ENCODE measurements around the gene PTPRN2.

PTPRN2 gene

DNA sequence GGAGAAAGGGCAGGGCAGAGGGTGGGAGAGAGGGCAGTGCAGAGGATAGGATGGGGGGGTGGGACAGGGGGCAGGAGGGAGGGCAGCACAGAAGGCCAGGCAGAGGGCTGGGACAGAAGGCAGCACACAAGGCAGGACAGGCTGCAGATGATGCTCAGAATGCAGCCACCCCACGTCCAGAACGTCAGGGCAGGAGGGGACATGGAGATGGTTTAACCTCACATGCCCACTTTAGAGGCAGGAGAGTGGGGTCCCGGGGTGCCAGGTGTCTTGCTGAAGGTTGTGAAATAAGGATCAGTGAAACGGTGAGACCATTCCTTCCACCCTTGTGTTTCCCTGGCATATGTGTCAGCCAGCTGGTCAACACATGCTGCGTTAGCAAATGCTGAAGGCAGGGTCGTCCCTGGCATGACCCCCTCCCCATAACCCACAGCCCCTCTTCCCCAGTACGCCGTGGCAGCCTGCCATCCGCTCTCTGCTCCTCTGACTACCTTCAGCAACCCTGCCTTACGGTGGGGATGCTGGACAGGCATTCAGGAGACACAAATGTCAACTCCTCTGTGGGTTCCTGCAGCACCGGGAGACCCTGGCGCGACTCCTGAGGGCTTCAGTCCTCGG, 658.7 kb downstream of the PTPRN2 start:
- H3K27ac ChIP-seq (ENCODE audit: low read depth, low read length): no peak overlapping the region
- H3K36me3 ChIP-seq (ENCODE audit: control insufficient read depth, insufficient read depth, low read length): no peaks in the 10 kb centered on the region
- no peak overlapping the region for H3K4me3 ChIP-seq (ENCODE audit: low read depth, low read length)
- peaks cover 27% of the 10 kb centered on the region for H3K9me3 ChIP-seq (ENCODE audit: control insufficient read depth, insufficient read depth, low read depth, low read length)
- H3K27me3 ChIP-seq (ENCODE audit: control insufficient read depth, insufficient read depth, low read length): no peaks in the 10 kb centered on the region
- H3K4me1 ChIP-seq (ENCODE audit: control insufficient read depth, insufficient read depth, low read length): no peaks in the 10 kb centered on the region
- H3K9ac ChIP-seq (ENCODE audit: low read length): no peak overlapping the region

DNA sequence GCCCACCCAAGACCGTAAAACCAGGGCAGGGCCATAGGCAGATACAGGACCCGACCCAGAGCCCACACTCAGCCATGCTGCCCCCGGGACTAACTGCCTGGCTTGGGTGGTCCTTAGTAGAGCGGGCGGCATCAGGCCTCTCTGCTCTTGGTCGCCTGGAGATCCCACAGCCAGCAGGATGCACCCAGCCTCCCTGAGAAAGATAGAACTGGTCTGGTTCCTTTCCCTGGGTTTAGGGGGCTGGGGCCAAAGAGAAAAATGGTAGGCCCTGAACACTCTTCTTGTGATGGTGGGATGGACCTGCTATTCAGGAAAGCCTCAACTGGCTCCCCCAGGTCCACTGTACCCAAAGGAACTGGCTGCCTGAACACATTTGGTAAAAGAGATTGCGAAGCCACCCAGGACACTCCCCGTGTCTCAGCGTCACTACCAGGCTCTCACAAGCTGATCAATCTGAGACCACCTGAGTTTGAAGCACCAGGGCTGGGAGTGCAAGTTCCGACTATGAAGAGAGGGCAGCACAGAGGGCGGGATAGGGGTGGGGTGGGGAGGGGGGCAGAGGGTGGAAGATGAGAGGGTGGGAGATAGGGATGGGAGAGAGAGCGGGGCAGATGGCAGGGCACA, 659.3 kb downstream of the PTPRN2 start:
- H3K4me3 ChIP-seq (ENCODE audit: low read depth, low read length): no peak overlapping the region
- no peaks in the 10 kb centered on the region for H3K27me3 ChIP-seq (ENCODE audit: control insufficient read depth, insufficient read depth, low read length)
- no peak overlapping the region for H3K9ac ChIP-seq (ENCODE audit: low read length)
- H3K4me1 ChIP-seq (ENCODE audit: control insufficient read depth, insufficient read depth, low read length): no peaks in the 10 kb centered on the region
- peaks cover 25% of the 10 kb centered on the region for H3K9me3 ChIP-seq (ENCODE audit: control insufficient read depth, insufficient read depth, low read depth, low read length)
- H3K36me3 ChIP-seq (ENCODE audit: control insufficient read depth, insufficient read depth, low read length): no peaks in the 10 kb centered on the region
- H3K27ac ChIP-seq (ENCODE audit: low read depth, low read length): no peak overlapping the region

DNA sequence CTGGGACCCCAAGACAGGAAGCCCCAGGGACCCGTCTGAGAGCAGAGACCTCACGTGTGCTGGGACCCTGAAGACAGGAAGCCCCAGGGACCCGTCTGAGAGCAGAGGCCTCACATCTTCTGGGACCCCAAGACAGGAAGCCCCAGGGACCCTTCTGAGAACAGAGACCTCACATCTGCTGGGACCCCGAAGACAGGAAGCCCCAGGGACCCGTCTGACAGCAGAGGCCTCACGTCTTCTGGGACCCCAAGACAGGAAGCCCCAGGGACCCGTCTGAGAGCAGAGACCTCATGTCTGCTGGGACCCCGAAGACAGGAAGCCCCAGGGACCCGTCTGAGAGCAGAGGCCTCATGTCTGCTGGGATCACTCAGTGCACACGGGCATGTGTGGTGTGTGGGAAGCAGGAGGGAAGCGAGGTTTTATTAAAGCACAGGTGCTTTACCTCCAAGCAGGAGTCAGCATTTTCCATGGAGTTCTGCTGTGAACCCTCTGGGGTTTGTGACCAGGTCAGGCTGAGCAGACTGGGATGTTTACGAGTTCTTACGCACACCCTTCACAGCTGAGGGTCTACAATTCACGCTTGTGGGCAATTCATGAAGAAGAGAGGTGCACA, 660.2 kb downstream of the PTPRN2 start:
- no peaks in the 10 kb centered on the region for H3K36me3 ChIP-seq (ENCODE audit: control insufficient read depth, insufficient read depth, low read length)
- peaks cover 19% of the 10 kb centered on the region for H3K9me3 ChIP-seq (ENCODE audit: control insufficient read depth, insufficient read depth, low read depth, low read length)
- no peak overlapping the region for H3K27ac ChIP-seq (ENCODE audit: low read depth, low read length)
- no peaks in the 10 kb centered on the region for H3K27me3 ChIP-seq (ENCODE audit: control insufficient read depth, insufficient read depth, low read length)
- no peak overlapping the region for H3K4me3 ChIP-seq (ENCODE audit: low read depth, low read length)
- H3K4me1 ChIP-seq (ENCODE audit: control insufficient read depth, insufficient read depth, low read length): no peaks in the 10 kb centered on the region
- no peak overlapping the region for H3K9ac ChIP-seq (ENCODE audit: low read length)

DNA sequence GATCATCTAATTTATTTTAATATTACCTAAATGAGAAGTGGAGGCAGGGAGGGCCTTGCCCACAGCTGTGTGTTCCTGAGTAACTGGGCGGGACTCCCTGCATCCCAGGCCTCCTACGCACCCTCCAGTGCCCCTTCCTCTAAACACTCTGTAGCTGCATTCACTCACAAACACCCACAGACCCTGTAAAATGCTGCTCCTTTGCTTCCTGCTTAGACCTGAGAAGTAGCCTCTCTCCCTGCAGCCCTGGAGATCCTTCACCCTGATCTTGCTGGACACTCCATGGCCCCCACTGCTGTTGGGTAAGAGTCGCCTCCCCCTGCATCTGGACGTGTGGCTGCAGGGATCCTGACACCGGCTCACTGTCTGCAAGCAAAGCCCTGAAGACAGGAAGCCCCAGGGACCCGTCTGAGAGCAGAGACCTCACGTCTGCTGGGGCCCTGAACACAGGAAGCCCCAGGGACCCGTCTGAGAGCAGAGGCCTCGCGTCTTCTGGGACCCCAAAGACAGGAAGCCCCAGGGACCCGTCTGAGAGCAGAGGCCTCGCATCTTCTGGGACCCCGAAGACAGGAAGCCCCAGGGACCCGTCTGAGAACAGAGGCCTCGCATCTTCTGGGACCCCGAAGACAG, 661.0 kb downstream of the PTPRN2 start:
- no peaks in the 10 kb centered on the region for H3K27me3 ChIP-seq (ENCODE audit: control insufficient read depth, insufficient read depth, low read length)

DNA sequence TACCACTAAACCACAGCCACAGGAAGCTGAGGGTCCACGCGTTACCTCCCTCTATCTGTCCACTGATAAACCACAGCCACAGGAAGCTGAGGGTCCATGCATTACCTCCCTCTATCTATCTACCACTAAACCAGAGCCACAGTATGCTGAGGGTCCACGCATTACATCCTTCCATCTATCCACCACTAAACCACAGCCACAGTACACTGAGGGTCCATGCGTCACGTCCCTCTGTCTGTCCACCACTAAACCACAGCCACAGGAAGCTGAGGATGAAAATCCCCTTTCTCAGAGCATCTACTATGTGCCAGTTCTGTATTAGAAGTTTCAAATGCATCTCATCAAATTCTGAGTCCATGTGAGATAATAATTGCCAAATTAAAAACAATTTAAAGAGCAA, 661.5 kb downstream of the PTPRN2 start:
- Histone ChIP-seq H3K4me1 (ENCODE audit: control insufficient read depth, insufficient read depth, low read length) (no peaks in the 10 kb centered on the region), H3K27ac (ENCODE audit: low read depth, low read length) (no peak overlapping the region), H3K9ac (ENCODE audit: low read length) (no peak overlapping the region), H3K9me3 (ENCODE audit: control insufficient read depth, insufficient read depth, low read depth, low read length) (peaks cover 14% of the 10 kb centered on the region), H3K4me3 (ENCODE audit: low read depth, low read length) (no peak overlapping the region), H3K27me3 (ENCODE audit: control insufficient read depth, insufficient read depth, low read length) (no peaks in the 10 kb centered on the region), H3K36me3 (ENCODE audit: control insufficient read depth, insufficient read depth, low read length) (no peaks in the 10 kb centered on the region)

More for the DNA sequence above, 661.0 kb downstream of the PTPRN2 start:
- peaks cover 14% of the 10 kb centered on the region for H3K9me3 ChIP-seq (ENCODE audit: control insufficient read depth, insufficient read depth, low read depth, low read length)
- H3K27ac ChIP-seq (ENCODE audit: low read depth, low read length): no peak overlapping the region
- no peak overlapping the region for H3K4me3 ChIP-seq (ENCODE audit: low read depth, low read length)
- no peaks in the 10 kb centered on the region for H3K4me1 ChIP-seq (ENCODE audit: control insufficient read depth, insufficient read depth, low read length)
- no peak overlapping the region for H3K9ac ChIP-seq (ENCODE audit: low read length)
- H3K36me3 ChIP-seq (ENCODE audit: control insufficient read depth, insufficient read depth, low read length): no peaks in the 10 kb centered on the region

DNA sequence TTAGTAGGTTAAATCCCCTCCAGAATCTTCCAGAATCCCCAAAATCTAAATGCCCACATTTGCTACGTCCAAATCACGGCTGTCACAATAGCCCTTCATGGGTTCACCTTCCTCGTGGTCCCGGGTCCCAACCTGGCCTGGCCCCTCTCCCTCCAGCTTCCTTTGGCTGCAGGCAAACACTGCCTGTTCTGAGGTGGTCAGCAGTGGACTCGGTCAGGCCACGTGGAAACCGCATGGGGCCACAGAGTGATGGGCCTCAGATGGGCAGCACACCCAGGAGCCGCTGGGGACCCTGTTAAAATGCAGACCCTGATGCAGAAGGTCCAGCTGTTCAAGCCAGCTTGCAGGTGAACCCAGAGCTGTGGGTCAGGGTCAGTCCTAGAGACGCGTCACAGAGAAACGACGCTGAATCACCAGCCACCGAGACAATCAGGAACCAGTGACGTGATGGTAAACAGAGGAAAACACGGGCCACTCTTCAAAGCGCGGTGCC, 662.2 kb downstream of the PTPRN2 start:
- no peak overlapping the region for H3K9ac ChIP-seq (ENCODE audit: low read length)
- peaks cover 18% of the 10 kb centered on the region for H3K9me3 ChIP-seq (ENCODE audit: control insufficient read depth, insufficient read depth, low read depth, low read length)

DNA sequence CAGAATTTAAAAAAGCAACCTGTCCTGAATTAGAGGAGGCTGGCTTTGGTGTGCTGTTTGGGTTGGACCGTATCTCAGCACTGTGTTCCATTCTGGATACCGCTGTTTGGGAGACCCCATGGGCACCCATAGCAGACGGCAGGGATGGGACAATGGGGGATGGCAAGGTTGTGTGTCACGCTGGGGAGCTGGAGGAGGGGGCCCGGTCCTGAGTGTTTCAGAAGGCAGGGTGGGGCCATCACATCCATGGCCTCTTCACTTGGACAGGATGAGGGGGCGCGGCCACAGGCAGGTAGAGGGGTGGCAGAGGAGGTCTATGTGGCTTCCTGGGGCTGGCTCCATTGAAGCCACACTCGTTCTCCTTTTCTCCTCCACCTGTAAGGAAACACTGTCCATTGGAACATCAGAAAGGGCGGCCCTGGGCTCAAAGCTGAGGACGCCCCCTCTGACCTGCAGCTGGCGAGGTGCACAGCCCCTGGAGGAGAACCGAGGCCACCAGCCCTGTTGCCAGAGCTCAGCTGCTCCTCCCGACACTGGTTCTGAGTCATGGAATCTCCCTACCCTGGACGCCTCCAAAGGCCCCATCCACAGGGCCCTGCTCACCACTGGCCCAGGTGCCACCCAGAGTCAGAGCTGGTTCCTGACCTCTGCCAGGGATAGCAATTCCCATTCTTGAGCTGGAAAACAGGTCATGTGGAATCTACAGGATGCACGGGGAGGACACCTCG, 663.6 kb downstream of the PTPRN2 start:
- Histone ChIP-seq H3K36me3 (ENCODE audit: control insufficient read depth, insufficient read depth, low read length) (no peaks in the 10 kb centered on the region), H3K27me3 (ENCODE audit: control insufficient read depth, insufficient read depth, low read length) (no peaks in the 10 kb centered on the region), H3K27ac (ENCODE audit: low read depth, low read length) (no peak overlapping the region), H3K4me3 (ENCODE audit: low read depth, low read length) (no peak overlapping the region), H3K9me3 (ENCODE audit: control insufficient read depth, insufficient read depth, low read depth, low read length) (peaks cover 19% of the 10 kb centered on the region), H3K9ac (ENCODE audit: low read length) (no peak overlapping the region), H3K4me1 (ENCODE audit: control insufficient read depth, insufficient read depth, low read length) (no peaks in the 10 kb centered on the region)

More for the DNA sequence above, 662.2 kb downstream of the PTPRN2 start:
- H3K4me3 ChIP-seq (ENCODE audit: low read depth, low read length): no peak overlapping the region
- no peaks in the 10 kb centered on the region for H3K27me3 ChIP-seq (ENCODE audit: control insufficient read depth, insufficient read depth, low read length)
- no peaks in the 10 kb centered on the region for H3K36me3 ChIP-seq (ENCODE audit: control insufficient read depth, insufficient read depth, low read length)
- H3K4me1 ChIP-seq (ENCODE audit: control insufficient read depth, insufficient read depth, low read length): no peaks in the 10 kb centered on the region
- H3K27ac ChIP-seq (ENCODE audit: low read depth, low read length): no peak overlapping the region

DNA sequence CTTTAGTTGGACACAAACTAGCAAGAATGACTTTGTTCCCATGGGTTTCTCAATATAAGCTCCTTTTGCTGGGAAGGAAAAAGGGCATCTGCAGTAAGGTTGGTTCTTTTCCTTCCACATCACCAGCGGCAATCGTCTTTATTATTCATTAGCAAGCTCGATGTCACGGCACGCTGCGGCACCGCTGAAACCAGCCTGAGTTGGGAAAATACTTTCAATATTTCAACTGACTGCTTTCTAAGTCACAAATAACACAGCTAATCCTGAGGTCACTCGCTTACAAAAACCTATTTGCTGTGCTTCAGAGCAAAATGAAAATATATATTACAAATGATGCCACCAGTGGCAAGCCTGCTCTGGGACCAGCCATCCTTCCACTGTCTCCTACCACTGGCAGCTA, 665.0 kb downstream of the PTPRN2 start:
- Histone ChIP-seq H3K36me3 (ENCODE audit: control insufficient read depth, insufficient read depth, low read length) (no peaks in the 10 kb centered on the region), H3K4me1 (ENCODE audit: control insufficient read depth, insufficient read depth, low read length) (no peaks in the 10 kb centered on the region), H3K9ac (ENCODE audit: low read length) (no peak overlapping the region), H3K27ac (ENCODE audit: low read depth, low read length) (no peak overlapping the region), H3K9me3 (ENCODE audit: control insufficient read depth, insufficient read depth, low read depth, low read length) (peaks cover 21% of the 10 kb centered on the region), H3K27me3 (ENCODE audit: control insufficient read depth, insufficient read depth, low read length) (no peaks in the 10 kb centered on the region), H3K4me3 (ENCODE audit: low read depth, low read length) (no peak overlapping the region)

DNA sequence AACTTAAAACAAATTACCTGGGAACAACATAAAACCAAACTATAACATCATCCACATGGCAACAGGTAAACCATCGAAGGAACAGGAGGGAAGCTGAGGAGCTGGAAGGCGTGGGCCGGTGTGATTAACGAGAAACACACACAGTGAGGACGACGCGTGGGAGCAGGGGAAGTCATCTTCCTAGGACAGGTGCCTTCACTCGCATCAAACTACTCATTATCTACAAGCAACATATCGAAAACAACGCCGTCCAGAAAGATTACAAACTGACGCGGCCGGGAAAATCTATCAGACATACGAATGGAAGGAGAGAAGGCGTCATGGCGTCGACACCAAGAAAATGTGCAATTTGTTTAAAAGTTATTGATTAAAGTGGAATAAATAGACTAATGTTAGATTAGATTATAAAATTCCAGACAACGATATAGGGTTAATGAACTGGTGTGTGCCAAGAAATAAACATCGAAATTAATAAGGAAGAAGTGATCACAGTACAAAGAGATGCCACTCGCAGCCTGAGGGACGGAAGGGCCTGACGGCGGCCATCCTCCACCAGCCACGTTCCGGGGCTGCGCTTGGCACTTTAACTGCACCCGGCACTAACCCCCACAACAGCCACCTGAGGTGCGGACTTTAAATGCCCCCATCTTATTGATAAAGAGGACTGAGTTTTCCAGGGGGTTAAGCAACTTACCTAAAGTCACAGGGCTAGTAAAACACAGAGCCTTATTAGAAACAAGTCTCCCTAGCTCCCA, 669.1 kb downstream of the PTPRN2 start:
- H3K36me3 ChIP-seq (ENCODE audit: control insufficient read depth, insufficient read depth, low read length): no peaks in the 10 kb centered on the region
- H3K27me3 ChIP-seq (ENCODE audit: control insufficient read depth, insufficient read depth, low read length): no peaks in the 10 kb centered on the region
- H3K9me3 ChIP-seq (ENCODE audit: control insufficient read depth, insufficient read depth, low read depth, low read length): peaks cover 45% of the 10 kb centered on the region
- no peaks in the 10 kb centered on the region for H3K4me1 ChIP-seq (ENCODE audit: control insufficient read depth, insufficient read depth, low read length)
- no peak overlapping the region for H3K4me3 ChIP-seq (ENCODE audit: low read depth, low read length)
- H3K9ac ChIP-seq (ENCODE audit: low read length): no peak overlapping the region
- H3K27ac ChIP-seq (ENCODE audit: low read depth, low read length): no peak overlapping the region

DNA sequence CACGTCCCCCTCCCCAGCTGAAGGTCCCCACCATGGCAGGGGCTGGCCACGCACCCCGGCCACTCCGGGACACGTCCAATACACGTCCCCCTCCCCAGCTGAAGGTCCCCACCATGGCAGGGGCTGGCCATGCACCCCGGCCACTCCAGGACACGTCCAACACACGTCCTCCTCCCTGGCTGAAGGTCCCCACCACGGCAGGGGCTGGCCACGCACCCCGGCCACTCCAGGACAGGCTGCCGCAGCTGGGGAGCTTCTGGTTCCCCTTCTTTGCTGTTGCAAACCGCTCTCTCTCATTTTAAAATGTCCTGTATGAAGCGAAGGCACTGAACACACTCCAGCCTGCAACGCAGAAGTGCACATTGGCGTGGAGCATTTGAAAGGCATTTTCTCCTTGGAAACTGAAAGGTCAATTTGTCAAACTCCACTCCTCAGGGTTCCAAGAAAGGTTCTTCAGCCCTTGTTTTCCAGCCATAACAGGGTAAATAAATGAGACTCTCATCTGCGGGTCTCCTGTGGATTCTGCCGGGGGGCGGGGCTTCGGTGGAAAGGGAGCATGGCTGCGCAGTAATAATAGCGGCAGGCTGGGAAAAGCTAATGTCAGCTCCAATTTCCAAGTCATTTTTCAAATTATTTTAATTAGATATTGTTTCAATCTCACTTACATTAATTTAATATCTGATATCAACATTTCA, 670.5 kb downstream of the PTPRN2 start:
- H3K27me3 ChIP-seq (ENCODE audit: control insufficient read depth, insufficient read depth, low read length): no peaks in the 10 kb centered on the region
- no peaks in the 10 kb centered on the region for H3K36me3 ChIP-seq (ENCODE audit: control insufficient read depth, insufficient read depth, low read length)
- H3K4me3 ChIP-seq (ENCODE audit: low read depth, low read length): no peak overlapping the region
- H3K4me1 ChIP-seq (ENCODE audit: control insufficient read depth, insufficient read depth, low read length): no peaks in the 10 kb centered on the region
- no peak overlapping the region for H3K9ac ChIP-seq (ENCODE audit: low read length)
- H3K27ac ChIP-seq (ENCODE audit: low read depth, low read length): no peak overlapping the region
- peaks cover 45% of the 10 kb centered on the region for H3K9me3 ChIP-seq (ENCODE audit: control insufficient read depth, insufficient read depth, low read depth, low read length)
